Superior temporal gyrus (tissue), 1 donor: ENCODE measurements around the gene SLC6A20.
"Not testable (repeated sequence)": the region's sequence is repeated elsewhere in the genome, so short reads cannot be mapped to it uniquely, and the experiment has no call there.

Experiments used
- DNase-seq: peaks from one replicate; pipeline ENCODE4 v3.0.0-alpha.2; 2016; ENCODE audit errors: extremely low spot score

SLC6A20 gene

GRCh38 chr3:45759851-45760250 lies 36.5 kb downstream of the SLC6A20 start:
- no peak for DNase-seq

DNA sequence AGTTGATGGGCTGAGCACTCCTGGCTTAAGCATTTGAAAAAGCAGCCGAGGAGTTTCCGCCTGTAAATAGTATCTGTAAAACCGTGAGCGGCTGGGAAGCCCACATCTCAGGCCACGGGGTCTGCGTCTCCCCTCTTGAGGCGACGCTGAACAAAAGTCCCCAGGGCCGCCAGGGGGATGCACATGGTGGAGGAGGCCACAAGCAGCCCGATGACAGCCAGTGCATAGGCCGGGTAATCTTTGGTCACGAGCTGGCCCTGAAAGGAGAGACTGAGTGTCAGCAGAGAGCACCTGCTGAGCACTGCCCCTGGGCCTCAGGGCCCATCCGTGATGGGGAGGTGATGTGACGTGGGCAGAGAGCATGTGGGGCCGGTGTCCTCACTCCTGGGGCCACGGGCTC lies 37.5 kb downstream of the SLC6A20 start:
- no peak for DNase-seq

DNA sequence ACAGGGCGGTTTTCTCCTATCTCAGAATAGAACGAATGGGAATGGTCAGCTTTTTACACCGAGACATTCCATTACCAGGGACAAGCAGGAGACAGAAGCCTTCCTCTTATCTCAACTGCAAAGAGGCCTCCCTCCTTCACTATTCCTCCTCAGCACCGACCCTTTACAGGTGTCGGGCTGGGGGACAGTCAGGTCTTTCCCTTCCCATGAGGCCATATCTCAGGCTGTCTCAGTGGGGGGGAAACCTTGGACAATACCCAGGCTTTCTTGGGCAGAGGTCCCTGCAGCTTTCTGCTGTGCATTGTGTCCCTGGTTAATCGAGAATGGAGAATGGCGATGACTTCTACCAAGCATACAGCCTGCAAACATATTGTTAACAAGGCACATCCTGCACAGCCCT lies 39.2 kb downstream of the SLC6A20 start:
- DNase-seq, result not testable (repeated sequence)

- no peak for DNase-seq
Measured at GRCh38 chr3:45756055-45756454, 40.3 kb downstream of the SLC6A20 start.

- no peak for DNase-seq
Measured at GRCh38 chr3:45754461-45754860, 41.9 kb downstream of the SLC6A20 start.

DNA sequence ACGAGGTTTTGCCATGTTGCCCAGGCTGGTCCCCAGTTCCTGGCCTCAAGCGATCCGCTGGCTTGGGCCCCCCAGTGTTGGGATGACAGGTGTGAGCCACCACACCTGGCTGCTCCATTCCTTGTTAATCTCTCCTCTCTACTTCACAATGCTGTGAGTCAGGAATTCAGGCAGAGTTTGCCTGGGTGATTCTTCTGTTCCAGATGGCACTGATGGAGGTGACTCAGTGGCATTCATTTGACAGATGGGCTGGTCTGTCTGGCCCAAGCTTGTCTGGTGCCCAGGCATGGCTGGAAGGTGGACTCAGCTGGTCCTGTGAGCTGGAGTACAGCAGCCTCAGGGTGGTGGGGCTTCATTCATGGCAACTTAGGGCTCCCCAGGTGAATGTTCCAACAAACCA lies 43.2 kb downstream of the SLC6A20 start:
- DNase-seq, result no peak

DNA sequence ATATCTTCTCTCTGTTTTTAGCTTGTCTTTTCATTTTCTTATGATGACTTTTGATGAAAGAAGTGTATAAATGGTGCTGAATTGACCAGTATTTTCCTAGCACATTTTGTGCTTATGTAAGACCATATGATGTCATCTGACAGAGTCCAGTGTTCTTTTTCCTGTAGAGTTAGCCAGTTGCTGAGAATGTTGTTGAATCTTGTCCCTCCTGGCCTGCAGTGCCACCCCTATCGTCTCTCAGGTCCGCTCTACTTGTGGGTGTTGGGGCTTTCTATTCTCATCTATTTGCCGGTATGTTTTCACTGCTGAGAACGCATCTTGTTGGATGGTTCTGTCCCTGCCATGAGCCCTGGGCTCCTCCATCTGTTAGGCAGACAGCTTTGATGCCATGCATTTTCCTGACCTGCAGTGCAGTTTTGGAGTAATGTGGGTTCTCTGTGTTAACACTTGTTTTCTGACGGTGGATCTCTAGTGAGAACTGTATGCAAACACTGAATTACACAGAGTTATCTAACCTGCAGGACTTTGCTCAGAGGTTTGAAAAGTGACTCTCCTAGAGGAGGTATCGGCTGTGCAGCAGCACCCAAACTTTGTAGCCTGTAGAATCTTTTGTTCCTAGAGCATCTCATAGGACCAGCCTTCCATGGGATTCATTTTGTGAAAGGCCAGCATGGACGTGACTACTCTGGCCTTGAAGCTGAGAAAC lies 44.6 kb downstream of the SLC6A20 start:
- no peak for DNase-seq

DNA sequence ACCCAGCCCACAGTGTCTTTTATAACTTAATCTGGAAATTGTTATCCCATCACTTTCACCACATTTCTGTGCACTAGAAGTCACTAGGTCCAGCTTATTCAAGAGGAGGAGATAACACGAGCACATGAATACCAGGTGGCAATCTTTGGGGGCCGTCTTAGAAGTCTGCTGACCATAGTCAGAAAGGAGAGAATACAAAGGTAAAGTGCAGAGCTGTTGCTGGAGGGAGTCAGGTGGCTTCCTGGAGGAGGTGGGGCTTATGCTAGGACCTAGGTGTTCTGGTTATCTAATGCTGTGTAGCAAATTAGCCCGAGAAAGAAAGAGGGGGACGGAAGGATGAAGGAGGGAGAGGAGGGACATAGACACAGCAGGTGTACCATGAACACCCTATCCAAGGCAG lies 46.5 kb downstream of the SLC6A20 start:
- DNase-seq, result no peak

DNA sequence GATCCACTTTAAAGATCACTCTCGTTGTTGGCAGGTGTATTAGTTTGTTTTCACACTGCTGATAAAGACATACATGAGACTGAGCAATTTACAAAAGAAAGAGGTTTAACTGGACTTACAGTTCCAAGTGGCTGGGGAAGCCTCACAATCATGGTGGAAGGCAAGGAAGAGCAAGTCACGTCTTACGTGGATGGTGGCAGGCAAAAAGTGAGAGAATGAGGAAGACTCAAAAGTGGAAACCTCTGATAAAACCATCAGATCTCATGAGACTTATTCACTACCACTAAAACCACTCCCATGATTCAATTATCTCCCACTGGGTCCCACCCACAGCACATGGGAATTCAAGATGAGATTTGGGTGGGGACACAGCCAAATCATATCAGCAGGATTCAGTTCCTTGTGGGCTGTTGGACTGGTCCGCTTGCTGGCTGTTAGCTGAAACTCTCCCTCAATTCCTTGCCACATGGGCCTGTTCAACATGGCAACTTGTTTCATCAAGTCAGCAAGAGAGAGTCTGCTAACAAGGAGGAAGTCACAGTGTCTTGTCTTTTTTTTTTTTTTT lies 47.2 kb downstream of the SLC6A20 start:
- DNase-seq, result not testable (repeated sequence)

DNA sequence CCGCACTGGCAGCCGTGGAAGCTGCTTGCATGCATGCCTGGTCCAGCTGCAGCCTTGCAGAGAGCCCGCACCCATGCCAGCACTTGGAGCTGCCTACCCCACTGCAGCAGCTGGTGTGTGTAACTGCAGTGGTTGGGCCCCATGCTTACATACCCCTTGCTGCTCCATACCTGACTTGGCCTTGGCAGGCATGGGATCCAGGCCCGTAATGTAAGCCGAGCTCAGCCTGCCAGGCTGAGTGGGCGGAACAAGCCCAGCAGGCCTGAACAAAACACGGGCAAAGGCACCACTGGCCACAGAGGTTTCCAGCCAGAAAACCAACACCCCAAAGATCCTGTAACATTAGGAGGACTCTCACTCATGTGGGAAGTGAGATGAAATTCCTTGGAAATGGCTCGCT lies 48.3 kb downstream of the SLC6A20 start:
- no peak for DNase-seq

DNA sequence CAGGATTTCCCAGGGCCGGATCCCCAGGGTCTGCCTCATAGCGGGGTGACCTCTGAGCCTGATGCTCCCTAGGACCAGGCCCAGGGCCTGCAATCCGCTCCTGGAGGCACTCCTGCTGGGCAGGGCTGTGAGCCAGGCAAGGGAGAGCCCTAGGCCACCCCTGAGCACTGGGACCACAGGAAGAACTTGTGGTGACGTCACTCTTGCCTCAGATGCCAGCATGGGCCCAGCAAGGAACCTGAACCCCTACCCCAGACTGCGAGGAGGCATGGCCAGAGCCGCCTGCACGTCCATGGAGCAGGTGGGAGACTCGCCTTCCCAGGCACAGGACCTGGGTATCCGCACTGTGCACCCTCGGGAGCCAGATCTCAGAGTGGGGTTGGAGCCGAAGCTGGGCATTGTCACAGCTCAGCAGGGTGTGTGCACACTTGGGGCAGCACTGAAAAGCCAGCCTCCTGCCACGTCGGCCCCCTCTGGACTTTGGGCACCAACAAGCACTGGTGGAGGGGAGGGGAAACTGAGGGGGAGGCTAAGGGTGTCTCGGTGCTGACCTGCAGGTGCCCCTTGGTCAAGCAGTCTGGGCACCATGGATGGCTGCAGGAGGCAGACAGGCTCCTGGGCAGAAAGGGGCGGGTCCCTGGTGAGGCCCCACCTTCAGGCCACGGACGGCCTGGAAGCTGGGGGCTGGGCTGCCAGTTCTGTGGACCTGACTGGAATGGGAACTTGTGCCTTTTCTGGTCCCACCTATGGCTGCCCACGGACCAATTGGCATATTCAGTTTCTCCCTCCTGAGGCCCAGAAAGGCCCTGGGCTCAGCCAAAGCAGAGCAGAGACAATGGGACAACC lies 49.3 kb downstream of the SLC6A20 start:
- DNase-seq, result no peak

DNA sequence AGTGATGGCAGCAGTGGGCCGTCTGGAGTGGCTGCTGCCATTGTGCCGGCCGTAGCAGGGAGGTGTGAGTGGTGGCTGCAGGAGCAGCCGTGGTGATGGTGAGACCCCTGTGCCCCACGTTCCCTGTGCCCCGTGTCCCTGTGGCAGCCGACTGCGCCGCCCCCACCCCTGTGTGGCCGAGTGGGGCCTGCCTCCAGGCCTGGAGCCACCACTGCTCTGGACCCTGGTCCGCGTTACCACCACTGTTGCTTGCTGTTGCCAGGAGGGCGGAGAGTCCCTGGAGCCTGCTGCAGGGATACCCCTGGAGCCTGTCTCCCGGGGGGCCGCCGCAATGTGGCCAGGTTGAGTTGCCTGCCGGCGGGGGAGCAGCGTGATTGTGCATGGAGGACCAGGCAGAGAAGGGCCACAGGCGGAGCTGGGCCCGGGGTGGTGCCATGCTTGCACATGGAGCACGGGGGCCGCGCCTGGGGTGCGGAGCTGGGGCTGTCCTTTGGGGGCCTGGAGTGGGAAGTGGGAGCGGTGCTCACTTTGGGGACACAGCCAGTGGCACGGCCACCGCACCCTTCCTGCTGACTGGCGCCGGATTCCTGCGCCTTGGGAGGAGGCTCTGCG lies 50.1 kb downstream of the SLC6A20 start:
- DNase-seq, result no peak

DNA sequence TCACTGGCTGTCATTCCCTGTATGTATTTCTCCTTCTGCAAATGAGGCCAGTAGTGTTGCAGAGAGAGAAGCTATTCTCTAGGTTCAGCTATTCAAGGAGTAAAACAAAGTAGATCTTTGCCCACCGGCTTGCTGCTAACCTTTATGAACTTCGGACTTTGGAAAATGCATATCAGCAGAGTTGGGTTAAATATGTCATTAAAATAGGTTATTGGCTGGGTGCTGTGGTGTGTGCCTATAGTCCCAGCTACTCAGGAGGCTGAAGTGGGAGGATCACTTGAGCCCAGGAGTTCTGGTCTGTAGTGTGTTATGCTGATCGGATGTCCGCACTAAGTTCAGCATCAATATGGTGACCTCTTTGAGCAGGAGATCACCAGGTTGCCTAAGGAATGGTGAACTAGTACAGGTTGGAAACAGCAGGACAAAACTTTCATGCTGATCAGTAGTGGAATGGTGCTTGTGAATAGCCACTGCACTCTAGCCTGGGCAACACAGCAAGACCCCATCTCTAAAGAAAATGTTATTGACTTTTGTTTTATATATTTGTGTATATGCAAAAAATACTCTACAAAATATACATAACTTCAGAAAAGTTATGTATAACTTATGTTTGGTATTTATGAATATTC lies 53.8 kb downstream of the SLC6A20 start:
- DNase-seq, result no peak

DNA sequence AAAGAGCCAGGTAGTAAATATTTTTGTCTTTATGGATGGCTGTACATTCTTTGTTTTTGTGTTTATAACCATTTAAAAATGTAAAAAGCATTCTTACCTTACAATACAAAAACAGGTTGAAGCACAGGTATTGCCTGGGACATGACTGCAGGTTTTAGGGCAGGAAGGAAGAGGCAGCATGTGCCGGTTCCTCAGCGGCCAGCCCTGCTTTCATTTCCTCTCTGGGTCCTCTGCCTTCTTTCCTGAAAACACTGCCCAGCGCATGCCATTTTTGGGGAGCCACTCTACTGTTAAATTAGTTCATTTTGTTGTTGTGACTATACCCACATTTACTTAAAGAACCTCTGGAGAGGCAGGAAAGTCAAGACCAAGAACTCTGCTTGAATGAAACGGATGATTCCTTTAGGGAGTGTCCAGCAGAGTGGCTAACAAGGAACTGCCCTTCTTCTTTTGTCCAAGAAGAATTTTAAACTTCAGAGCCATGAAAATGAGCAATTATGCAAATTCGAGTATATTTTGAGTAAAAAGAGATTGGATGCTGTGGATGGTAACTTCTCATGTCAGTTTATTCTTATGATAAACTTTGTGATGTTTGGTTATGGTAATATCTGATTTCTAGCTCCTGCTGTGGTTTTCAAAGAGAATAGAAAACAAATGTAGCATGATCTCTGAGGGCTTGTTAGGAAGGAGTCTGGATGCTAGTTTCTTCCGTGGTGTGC lies 54.4 kb downstream of the SLC6A20 start:
- DNase-seq, result no peak

DNA sequence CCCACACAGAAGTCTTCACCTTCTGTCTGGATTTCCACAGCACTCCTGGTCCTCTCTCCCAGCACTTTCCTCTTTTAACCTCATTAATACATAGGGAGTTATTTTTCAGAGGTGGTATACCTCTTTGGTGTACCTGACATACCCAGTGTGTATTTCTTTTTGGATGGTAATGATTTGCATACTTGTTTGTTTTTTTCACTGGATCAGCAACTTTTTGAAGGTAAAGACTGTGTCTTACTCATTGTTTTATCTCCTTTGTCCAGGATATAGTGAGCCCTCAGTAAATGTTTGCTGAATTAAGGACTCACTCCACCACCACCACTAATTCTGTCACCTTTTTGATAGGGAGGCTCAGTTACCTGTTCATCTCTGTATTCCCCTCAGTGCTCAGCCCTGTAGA lies 55.1 kb downstream of the SLC6A20 start:
- no peak for DNase-seq

DNA sequence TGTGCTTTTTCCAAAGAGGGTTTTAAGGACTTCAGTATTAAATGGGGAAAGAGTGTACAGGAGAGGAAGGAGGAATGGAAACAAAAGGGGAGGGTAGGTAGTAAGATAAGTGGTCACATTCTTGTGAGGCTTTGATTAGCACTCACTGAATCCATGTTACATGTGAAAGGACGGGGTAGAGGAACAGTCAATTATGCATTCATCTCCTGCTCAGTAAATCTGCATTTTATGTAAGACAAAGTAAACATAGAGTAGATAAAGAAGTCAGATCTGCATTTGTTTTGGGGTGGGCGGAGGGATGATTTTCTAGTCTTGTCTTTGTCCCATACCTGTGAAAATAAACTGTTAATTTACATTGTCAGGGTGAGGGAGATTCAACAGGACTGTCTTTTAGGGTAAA lies 56.3 kb downstream of the SLC6A20 start:
- DNase-seq, result no peak

DNA sequence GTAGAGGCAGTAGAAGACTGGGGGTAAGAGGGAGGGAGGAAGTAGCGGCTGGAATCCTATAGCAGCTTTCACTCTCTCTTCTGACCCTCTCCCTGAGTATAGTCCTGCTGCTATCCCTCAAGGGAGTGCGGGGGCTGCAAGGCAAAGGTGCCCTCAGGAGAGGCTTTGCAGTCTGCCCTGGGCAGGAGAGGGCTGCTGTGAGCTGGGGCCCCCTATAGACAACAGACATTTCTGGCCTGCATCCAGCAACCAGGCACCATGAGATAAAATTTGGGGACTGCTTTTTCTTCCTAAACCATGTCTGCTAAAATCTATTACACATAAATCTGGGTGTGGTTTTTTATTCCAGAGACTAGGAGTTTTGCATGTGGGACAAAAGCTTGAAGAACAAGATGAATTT lies 59.1 kb downstream of the SLC6A20 start:
- no peak for DNase-seq

- no peak for DNase-seq
Measured at GRCh38 chr3:45736707-45737106, 59.6 kb downstream of the SLC6A20 start.

GRCh38 chr3:45730409-45731154 lies 65.8 kb downstream of the SLC6A20 start:
- no peak for DNase-seq

DNA sequence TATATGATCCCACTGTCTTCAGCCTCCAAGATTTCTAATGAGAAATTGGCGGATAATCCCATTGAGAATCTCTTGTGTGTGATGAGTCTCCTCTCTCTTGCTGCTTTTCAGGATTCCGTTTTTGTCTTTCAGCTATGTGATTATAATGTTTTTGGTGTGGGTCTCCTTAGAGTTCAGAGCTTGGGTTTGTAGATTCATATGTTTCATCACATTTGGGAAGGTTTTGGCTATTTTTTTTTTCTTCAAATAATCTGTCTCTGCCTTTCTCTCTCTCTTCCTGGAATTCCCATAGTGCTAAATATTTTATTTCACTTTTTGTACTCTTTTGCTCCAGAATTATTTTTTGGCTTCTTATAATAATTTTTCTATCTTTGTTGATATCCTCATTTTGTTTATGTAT lies 66.7 kb downstream of the SLC6A20 start:
- DNase-seq, result no peak

DNA sequence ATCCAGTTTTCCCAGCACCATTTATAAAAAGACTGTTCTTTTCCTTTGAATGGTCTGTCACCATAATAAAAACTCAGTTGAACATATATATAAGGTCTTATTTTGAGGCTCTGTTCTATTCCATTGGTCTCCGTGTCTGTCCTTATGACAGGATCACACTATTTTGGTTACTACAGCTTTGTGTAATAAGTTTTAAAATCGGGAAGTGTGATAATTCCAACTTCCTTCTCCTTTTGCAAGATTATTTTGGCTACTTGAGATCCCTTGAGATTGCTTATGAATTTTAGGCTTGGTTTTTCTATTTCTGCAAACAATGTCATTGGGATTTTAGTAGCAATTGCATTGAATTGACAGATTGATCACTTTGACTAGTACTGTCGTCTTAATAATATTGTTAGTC lies 71.4 kb downstream of the SLC6A20 start:
- DNase-seq, result no peak
